Thoracic aorta (tissue), 2 donors: Measurements from ENCODE around the gene KCNIP1. TPM values are rescaled to one million over a fixed set of nuclear protein-coding genes. Genes with fewer than 3 reads are reported as not detected.

Experiments used
- ATAC-seq: fragments of 150-250 bp; one replicate; pipeline ENCODE4 v1.8.0; 2017; ENCODE audit warnings: low read depth; ENCODE audit not compliant: insufficient number of reproducible peaks, low FRiP score
- DNase-seq: peaks from one replicate; pipeline ENCODE4 v3.0.0-alpha.2; 2020; ENCODE audit warnings: low spot score
- H3K27ac ChIP-seq, 2 donors: fragments of 200-600 bp; sonication (generic); 1 replicate in 1 of 2; 2 replicates in 1 of 2; pipeline ENCODE4 v1.5.1; 2016; ENCODE audit warnings: mild to moderate bottlenecking in 2 of 2, moderate library complexity in 2 of 2
- H3K27me3 ChIP-seq: fragments of 200-600 bp; sonication (generic); replicated peaks from 2 replicates; pipeline ENCODE4 v1.6.0; 2016; ENCODE audit warnings: mild to moderate bottlenecking; ENCODE audit not compliant: insufficient read depth
- H3K36me3 ChIP-seq: fragments of 200-600 bp; sonication (generic); one replicate; pipeline ENCODE4 v1.5.1; 2016
- H3K4me1 ChIP-seq, 2 donors: fragments of 200-600 bp; sonication (generic); 1 replicate in 1 of 2; 2 replicates in 1 of 2; pipeline versions ENCODE4 v1.5.1 to v1.6.0; 2016; ENCODE audit warnings: low read depth in 2 of 2, mild to moderate bottlenecking in 1 of 2; ENCODE audit not compliant: control insufficient read depth in 1 of 2
- H3K4me3 ChIP-seq: fragments of 200-600 bp; sonication (generic); 2 replicates; pipeline ENCODE4 v1.5.1; 2016; ENCODE audit warnings: mild to moderate bottlenecking
- H3K9me3 ChIP-seq: fragments of 200-600 bp; sonication (generic); 2 replicates; pipeline ENCODE4 v1.5.1; 2016
- total RNA-seq, 2 donors: library from RNA; depleted of rRNA; stranded (reverse); fragments of >200 nt; gene quantifications; one replicate each; pipeline versions ENCODE4 v1.1.0 to v1.2.3, GENCODE V29; 2016
- TF ChIP-seq, protein P1 (sequence below): fragments of 200-600 bp; sonication (generic); IDR thresholded peaks from one replicate; pipeline ENCODE4 v1.5.1; 2019; ENCODE audit warnings: antibody characterized with exemption

KCNIP1 gene
- total RNA-seq, 2 donors from 2014 or later, result not detected

- H3K9me3 ChIP-seq, result no peaks in the 10 kb centered on the region
- ATAC-seq, result no peak
- H3K4me1 ChIP-seq, result peaks cover 5 to 18% of the 10 kb centered on the region in 2 donors
- no peaks in the 10 kb centered on the region for H3K36me3 ChIP-seq
- H3K4me3 ChIP-seq, result no peak overlapping the region
- H3K27me3 ChIP-seq, result no peaks in the 10 kb centered on the region
- no peak overlapping the region for H3K27ac ChIP-seq
- TF ChIP-seq, protein P1, sequence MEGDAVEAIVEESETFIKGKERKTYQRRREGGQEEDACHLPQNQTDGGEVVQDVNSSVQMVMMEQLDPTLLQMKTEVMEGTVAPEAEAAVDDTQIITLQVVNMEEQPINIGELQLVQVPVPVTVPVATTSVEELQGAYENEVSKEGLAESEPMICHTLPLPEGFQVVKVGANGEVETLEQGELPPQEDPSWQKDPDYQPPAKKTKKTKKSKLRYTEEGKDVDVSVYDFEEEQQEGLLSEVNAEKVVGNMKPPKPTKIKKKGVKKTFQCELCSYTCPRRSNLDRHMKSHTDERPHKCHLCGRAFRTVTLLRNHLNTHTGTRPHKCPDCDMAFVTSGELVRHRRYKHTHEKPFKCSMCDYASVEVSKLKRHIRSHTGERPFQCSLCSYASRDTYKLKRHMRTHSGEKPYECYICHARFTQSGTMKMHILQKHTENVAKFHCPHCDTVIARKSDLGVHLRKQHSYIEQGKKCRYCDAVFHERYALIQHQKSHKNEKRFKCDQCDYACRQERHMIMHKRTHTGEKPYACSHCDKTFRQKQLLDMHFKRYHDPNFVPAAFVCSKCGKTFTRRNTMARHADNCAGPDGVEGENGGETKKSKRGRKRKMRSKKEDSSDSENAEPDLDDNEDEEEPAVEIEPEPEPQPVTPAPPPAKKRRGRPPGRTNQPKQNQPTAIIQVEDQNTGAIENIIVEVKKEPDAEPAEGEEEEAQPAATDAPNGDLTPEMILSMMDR, result no peak
- no peak for DNase-seq
Measured at GRCh38 chr5:170494041-170494440, 9.8 kb upstream of the KCNIP1 start.

DNA sequence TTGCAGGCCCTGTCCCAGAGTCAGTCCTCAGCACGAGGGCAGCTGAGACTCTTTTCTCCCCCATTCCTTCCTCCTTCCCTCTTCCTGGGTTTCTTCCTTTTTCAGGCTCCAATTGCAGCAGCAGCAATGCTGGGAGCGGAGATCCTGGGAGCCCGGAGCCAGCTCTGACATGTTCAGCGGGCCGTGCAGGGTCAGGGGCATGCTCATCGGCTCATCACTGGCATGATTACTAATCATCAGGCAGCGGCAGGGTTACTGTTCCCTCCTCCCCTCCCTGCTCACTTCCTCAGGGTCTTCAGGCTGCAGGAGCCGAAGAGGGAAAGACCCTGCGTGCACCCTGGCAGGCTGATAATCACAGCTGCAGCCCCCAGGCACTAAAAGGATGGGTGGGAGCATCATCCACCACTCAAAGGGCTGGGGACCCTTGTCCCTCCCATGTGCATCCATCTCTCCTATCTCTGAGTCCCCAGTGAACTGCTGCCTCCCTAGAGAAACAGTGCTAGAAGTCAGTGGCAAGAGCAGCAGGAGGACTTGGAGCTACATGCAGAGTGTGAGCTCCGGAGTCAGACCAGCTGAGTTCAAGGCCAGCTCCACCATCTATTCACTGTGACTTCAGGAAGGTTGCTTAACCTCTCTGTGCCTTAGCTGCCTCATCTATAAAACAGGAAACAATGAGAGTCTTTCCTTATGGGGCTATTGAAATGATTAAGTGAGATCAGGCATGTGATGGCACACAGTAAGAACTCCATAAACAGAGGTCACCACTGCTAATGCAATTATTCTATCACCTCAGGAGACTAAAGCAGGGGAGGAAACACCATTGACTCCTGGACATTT lies 7.8 kb upstream of the KCNIP1 start:
- Histone ChIP-seq H3K36me3 (no peaks in the 10 kb centered on the region), H3K4me3 (no peak overlapping the region), H3K4me1 (peaks cover 4 to 14% of the 10 kb centered on the region in 2 donors), H3K27ac (no peak overlapping the region), H3K9me3 (no peaks in the 10 kb centered on the region), H3K27me3 (no peaks in the 10 kb centered on the region)
- ATAC-seq (no peak), DNase-seq (no peak)
- TF ChIP-seq, protein P1, result no peak

GRCh38 chr5:170496662-170497028 lies 7.2 kb upstream of the KCNIP1 start:
- no peak overlapping the region for H3K4me3 ChIP-seq
- H3K36me3 ChIP-seq, result no peaks in the 10 kb centered on the region
- ATAC-seq (no peak), DNase-seq (no peak)
- H3K9me3 ChIP-seq, result no peaks in the 10 kb centered on the region
- H3K27ac ChIP-seq, result no peak overlapping the region
- H3K27me3 ChIP-seq, result no peaks in the 10 kb centered on the region
- peaks cover 0 to 8% of the 10 kb centered on the region in 2 donors for H3K4me1 ChIP-seq
- TF ChIP-seq, protein P1, result no peak

GRCh38 chr5:170497311-170498038 lies 6.3 kb upstream of the KCNIP1 start:
- no peaks in the 10 kb centered on the region for H3K9me3 ChIP-seq
- ATAC-seq, result no peak
- no peaks in the 10 kb centered on the region for H3K27me3 ChIP-seq
- TF ChIP-seq, protein P1, result no peak
- H3K4me3 ChIP-seq, result no peak overlapping the region
- H3K4me1 ChIP-seq, result no peaks in the 10 kb centered on the region
- no peak for DNase-seq
- H3K27ac ChIP-seq, result no peak overlapping the region
- no peaks in the 10 kb centered on the region for H3K36me3 ChIP-seq

DNA sequence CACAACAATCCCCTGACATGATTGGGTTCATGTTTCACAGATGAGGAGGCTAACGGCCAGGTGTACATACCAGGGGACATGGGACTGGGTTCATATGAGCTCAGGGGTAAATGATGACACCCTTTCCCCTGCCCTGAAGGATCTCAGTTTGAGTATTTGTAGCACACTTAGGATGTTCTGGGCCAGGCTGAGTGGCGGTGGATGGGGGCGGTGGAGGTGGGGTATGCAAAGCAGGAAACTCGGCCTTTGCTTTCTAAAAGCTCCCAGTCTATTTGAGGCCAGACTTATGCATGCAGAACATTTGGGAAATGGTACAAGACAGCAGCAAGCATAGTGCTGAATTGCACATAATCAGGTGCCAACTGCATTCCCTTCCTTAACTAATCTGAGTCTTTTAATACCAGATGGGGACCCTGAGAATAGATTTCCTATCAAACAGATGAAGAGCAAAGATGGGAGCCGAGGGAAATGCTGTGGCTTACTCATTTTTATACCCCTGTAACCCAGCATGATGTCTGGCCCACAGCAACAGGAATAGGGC lies 4.9 kb upstream of the KCNIP1 start:
- Histone ChIP-seq H3K4me1 (no peaks in the 10 kb centered on the region), H3K9me3 (no peaks in the 10 kb centered on the region), H3K36me3 (no peaks in the 10 kb centered on the region), H3K27me3 (no peaks in the 10 kb centered on the region), H3K4me3 (no peak overlapping the region), H3K27ac (no peak overlapping the region)
- TF ChIP-seq, protein P1, result no peak
- DNase-seq, result no peak
- no peak for ATAC-seq
